ENCODE results near the gene BANK1.

BANK1 gene

DNA sequence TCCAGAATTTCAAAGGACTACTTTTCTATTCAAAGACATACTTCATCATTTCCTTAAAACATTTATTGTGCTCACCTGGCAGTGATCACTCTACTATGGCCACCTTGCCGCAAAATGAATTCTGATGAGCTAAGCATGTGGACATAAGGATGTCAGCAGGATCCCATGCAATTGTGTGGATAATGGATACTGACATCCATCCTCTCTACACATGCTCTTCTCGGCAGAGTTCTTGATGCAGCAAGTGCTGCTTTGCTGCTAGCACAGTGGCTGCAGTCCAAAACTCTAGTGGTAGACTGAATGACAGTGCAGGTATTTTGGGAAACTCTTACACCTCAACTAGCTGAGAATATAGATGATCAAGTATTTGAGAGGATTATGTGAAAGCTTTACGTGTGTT, 168.0 kb downstream of the BANK1 start:
- no peaks in the 10 kb centered on the region for H4K20me1 ChIP-seq (ENCODE audit: insufficient read depth, low read length)
- H3K36me3 ChIP-seq (ENCODE audit: insufficient read depth, low read length) = no peaks in the 10 kb centered on the region
- no peaks in the 10 kb centered on the region for H3K4me1 ChIP-seq (ENCODE audit: insufficient read depth, low read length)
- H3K9me3 ChIP-seq (ENCODE audit: insufficient read depth, low read length, severe bottlenecking) = no peaks in the 10 kb centered on the region
- no peak overlapping the region for H3K4me2 ChIP-seq (ENCODE audit: insufficient read depth, low read length)
- H3K27me3 ChIP-seq (ENCODE audit: insufficient read depth, low read length, poor library complexity) = no peaks in the 10 kb centered on the region
- H3K79me2 ChIP-seq (ENCODE audit: insufficient read depth, low read length) = no peaks in the 10 kb centered on the region
- no peak overlapping the region for H3K4me3 ChIP-seq (ENCODE audit: low read depth in 1 of 2, low read length in 2 of 2)
- H2AFZ ChIP-seq (ENCODE audit: low read depth, low read length) = no peak overlapping the region
- H3K27ac ChIP-seq (ENCODE audit: low read length) = no peak overlapping the region
- no peak overlapping the region for H3K9ac ChIP-seq (ENCODE audit: low read depth, low read length)
- ATAC-seq (ENCODE audit: insufficient read depth, low read depth) = no peak
- TF ChIP-seq EZH2 (IDR thresholded peaks at IDR 0.05; ENCODE audit: borderline replicate concordance, low read depth, low read length, severe bottlenecking) = no peak
- TF ChIP-seq, protein P1, sequence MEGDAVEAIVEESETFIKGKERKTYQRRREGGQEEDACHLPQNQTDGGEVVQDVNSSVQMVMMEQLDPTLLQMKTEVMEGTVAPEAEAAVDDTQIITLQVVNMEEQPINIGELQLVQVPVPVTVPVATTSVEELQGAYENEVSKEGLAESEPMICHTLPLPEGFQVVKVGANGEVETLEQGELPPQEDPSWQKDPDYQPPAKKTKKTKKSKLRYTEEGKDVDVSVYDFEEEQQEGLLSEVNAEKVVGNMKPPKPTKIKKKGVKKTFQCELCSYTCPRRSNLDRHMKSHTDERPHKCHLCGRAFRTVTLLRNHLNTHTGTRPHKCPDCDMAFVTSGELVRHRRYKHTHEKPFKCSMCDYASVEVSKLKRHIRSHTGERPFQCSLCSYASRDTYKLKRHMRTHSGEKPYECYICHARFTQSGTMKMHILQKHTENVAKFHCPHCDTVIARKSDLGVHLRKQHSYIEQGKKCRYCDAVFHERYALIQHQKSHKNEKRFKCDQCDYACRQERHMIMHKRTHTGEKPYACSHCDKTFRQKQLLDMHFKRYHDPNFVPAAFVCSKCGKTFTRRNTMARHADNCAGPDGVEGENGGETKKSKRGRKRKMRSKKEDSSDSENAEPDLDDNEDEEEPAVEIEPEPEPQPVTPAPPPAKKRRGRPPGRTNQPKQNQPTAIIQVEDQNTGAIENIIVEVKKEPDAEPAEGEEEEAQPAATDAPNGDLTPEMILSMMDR (IDR thresholded peaks at IDR 0.05; ENCODE audit: borderline replicate concordance, extremely low read depth, low read length, poor library complexity, severe bottlenecking) = no peak
- DNase-seq = no peak

DNA sequence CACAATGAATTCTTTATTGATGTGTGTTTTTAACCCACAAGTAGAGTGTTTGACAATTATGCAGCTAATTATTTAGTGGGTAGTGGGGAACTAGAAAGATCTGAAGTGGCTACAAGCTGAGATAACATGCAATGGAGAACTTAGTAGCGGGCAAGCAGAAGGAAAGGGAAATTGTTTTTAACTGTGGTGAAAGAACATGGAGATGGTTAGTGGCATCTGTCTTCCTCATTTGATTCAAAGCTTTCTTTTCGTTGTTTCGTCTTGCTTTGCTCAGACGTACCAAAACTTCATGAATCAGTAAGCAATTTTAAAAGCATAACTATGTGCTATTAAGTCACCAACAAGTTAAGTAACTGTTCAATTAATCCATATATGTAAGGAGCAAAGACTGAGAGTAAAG, 169.9 kb downstream of the BANK1 start:
- H3K27me3 ChIP-seq (ENCODE audit: insufficient read depth, low read length, poor library complexity) = no peaks in the 10 kb centered on the region
- ATAC-seq (ENCODE audit: insufficient read depth, low read depth) (no peak), DNase-seq (no peak)
- H3K9ac ChIP-seq (ENCODE audit: low read depth, low read length) = no peak overlapping the region
- no peak overlapping the region for H3K4me2 ChIP-seq (ENCODE audit: insufficient read depth, low read length)
- H2AFZ ChIP-seq (ENCODE audit: low read depth, low read length) = no peak overlapping the region
- H3K79me2 ChIP-seq (ENCODE audit: insufficient read depth, low read length) = no peaks in the 10 kb centered on the region
- TF ChIP-seq, protein P1 (IDR thresholded peaks at IDR 0.05; ENCODE audit: borderline replicate concordance, extremely low read depth, low read length, poor library complexity, severe bottlenecking) = no peak
- TF ChIP-seq EZH2 (IDR thresholded peaks at IDR 0.05; ENCODE audit: borderline replicate concordance, low read depth, low read length, severe bottlenecking) = no peak
- H3K36me3 ChIP-seq (ENCODE audit: insufficient read depth, low read length) = no peaks in the 10 kb centered on the region
- H3K4me3 ChIP-seq (ENCODE audit: low read depth in 1 of 2, low read length in 2 of 2) = no peak overlapping the region
- no peak overlapping the region for H3K27ac ChIP-seq (ENCODE audit: low read length)
- no peaks in the 10 kb centered on the region for H3K9me3 ChIP-seq (ENCODE audit: insufficient read depth, low read length, severe bottlenecking)
- H4K20me1 ChIP-seq (ENCODE audit: insufficient read depth, low read length) = no peaks in the 10 kb centered on the region
- H3K4me1 ChIP-seq (ENCODE audit: insufficient read depth, low read length) = no peaks in the 10 kb centered on the region

DNA sequence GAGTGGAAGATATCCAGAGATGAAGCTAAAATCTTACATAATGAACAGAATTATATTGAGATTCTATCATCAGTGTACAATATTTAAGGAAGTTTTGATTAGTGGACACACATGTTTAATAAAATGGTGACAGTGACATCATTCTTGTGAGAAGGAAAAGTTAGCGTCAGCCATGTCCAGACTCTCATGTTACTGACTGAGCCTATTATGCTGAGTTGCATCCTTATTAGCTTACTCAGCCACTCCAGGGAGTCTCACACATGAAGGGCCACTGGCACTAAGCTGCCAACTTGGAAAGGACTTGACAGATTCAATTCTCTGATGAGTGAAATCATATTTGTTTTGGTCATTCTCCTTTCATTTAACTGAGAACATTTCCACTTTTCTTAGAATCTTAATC, 170.6 kb downstream of the BANK1 start:
- Histone ChIP-seq H3K27ac (ENCODE audit: low read length) (no peak overlapping the region), H4K20me1 (ENCODE audit: insufficient read depth, low read length) (no peaks in the 10 kb centered on the region), H3K4me3 (ENCODE audit: low read depth in 1 of 2, low read length in 2 of 2) (no peak overlapping the region), H3K4me2 (ENCODE audit: insufficient read depth, low read length) (no peak overlapping the region), H3K9me3 (ENCODE audit: insufficient read depth, low read length, severe bottlenecking) (no peaks in the 10 kb centered on the region), H2AFZ (ENCODE audit: low read depth, low read length) (no peak overlapping the region), H3K4me1 (ENCODE audit: insufficient read depth, low read length) (no peaks in the 10 kb centered on the region), H3K27me3 (ENCODE audit: insufficient read depth, low read length, poor library complexity) (no peaks in the 10 kb centered on the region), H3K79me2 (ENCODE audit: insufficient read depth, low read length) (no peaks in the 10 kb centered on the region), H3K36me3 (ENCODE audit: insufficient read depth, low read length) (no peaks in the 10 kb centered on the region), H3K9ac (ENCODE audit: low read depth, low read length) (no peak overlapping the region)
- ATAC-seq (ENCODE audit: insufficient read depth, low read depth) (no peak), DNase-seq (no peak)
- TF ChIP-seq EZH2 (IDR thresholded peaks at IDR 0.05; ENCODE audit: borderline replicate concordance, low read depth, low read length, severe bottlenecking) = no peak
- TF ChIP-seq, protein P1 (IDR thresholded peaks at IDR 0.05; ENCODE audit: borderline replicate concordance, extremely low read depth, low read length, poor library complexity, severe bottlenecking) = no peak
